OCI-LY3 (cell line): Measurements from ENCODE around the gene DEPDC5.

ENCODE experiments used
- H2AFZ ChIP-seq: fragments of 200-600, 300-600 bp; shearing (Covaris generic); 2 replicates; pipeline ENCODE4 v1.6.0; 2014; ENCODE audit warnings: antibody characterized with exemption, low read depth, low read length
- H3K27ac ChIP-seq: fragments of 200-600, 300-600 bp; sonication (generic); 2 replicates; pipeline ENCODE4 v1.5.1; 2014; ENCODE audit warnings: mild to moderate bottlenecking, low read length, moderate library complexity, mixed read lengths
- H3K27me3 ChIP-seq: fragments of 200-600, 300-600 bp; sonication (generic); 2 replicates; pipeline ENCODE4 v1.6.1; 2014; ENCODE audit warnings: low read depth, low read length, mixed read lengths
- H3K36me3 ChIP-seq: fragments of 200-600, 300-600 bp; sonication (generic); replicated peaks from 2 replicates; pipeline ENCODE3; 2014; ENCODE audit warnings: low read depth, low read length, mixed read lengths
- H3K4me1 ChIP-seq: fragments of 300-600, 200-600 bp; sonication (generic); 2 replicates; pipeline ENCODE4 v1.6.1; 2014; ENCODE audit warnings: low read length, mixed read lengths
- H3K4me2 ChIP-seq: fragments of 200-600, 300-600 bp; sonication (generic); 2 replicates; pipeline ENCODE4 v1.6.1; 2014; ENCODE audit warnings: low read length, mixed read lengths
- H3K4me3 ChIP-seq: fragments of 300-600, 200-600 bp; sonication (generic); 2 replicates; pipeline ENCODE4 v1.5.1; 2014; ENCODE audit warnings: antibody characterized with exemption, mild to moderate bottlenecking, low read length, moderate library complexity
- H3K79me2 ChIP-seq: fragments of 300-600, 200-600 bp; shearing (Covaris generic); 2 replicates; pipeline ENCODE4 v1.6.1; 2014; ENCODE audit warnings: mild to moderate bottlenecking, low read length, mixed read lengths
- H3K9ac ChIP-seq: fragments of 300-600, 200-600 bp; shearing (Covaris generic); 2 replicates; pipeline ENCODE4 v1.6.0; 2014; ENCODE audit warnings: mild to moderate bottlenecking, low read length, moderate library complexity
- H3K9me3 ChIP-seq: fragments of 200-600, 300-600 bp; shearing (Covaris generic); 2 replicates; pipeline ENCODE4 v1.6.1; 2014; ENCODE audit warnings: low read length, mixed read lengths; ENCODE audit not compliant: insufficient read depth
- H4K20me1 ChIP-seq: fragments of 200-600, 300-600 bp; sonication (generic); 2 replicates; pipeline ENCODE4 v1.6.1; 2016; ENCODE audit warnings: low read length, mixed read lengths; ENCODE audit not compliant: insufficient read depth
- EZH2phosphoT487 ChIP-seq: fragments of 200-600 bp; shearing (Covaris generic); IDR thresholded peaks from 2 replicates; pipeline ENCODE4 v1.6.1; 2018; ENCODE audit warnings: antibody characterized with exemption, mixed run types, low read depth
- TF ChIP-seq, protein P1 (sequence below): fragments of 200-600, 300-600 bp; sonication (generic); IDR thresholded peaks from 2 replicates; pipeline ENCODE4 v1.5.1; 2014; ENCODE audit warnings: antibody characterized with exemption, low read length, low read depth

DEPDC5 gene

DNA sequence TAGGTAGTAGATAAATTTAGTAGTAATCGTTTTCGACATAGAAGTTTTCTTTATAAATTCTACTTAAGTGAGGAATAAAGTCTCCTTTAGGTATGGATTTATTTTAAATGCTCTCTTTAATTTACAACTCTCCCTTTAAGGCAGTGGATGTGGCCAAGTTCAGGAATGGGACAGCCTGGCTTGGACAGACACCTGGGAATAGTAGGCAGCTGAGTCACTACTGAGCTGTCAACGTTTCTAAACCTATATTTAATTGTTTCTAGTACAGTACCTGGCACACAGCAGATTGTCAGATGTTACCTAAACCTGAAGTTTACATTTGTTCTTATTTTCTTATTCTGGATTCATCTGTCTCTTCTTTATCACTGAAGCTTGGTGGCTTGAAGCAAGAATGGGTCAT is 85.1 kb downstream of the DEPDC5 start:
- Histone ChIP-seq H2AFZ (no peak overlapping the region), H3K4me2 (no peak overlapping the region), H4K20me1 (no peaks in the 10 kb centered on the region), H3K79me2 (no peaks in the 10 kb centered on the region), H3K27me3 (no peaks in the 10 kb centered on the region), H3K4me1 (no peaks in the 10 kb centered on the region), H3K27ac (no peak overlapping the region), H3K4me3 (no peak overlapping the region), H3K9me3 (no peaks in the 10 kb centered on the region), H3K36me3 (peaks cover 23% of the 10 kb centered on the region), H3K9ac (no peak overlapping the region)
- TF ChIP-seq, protein P1, sequence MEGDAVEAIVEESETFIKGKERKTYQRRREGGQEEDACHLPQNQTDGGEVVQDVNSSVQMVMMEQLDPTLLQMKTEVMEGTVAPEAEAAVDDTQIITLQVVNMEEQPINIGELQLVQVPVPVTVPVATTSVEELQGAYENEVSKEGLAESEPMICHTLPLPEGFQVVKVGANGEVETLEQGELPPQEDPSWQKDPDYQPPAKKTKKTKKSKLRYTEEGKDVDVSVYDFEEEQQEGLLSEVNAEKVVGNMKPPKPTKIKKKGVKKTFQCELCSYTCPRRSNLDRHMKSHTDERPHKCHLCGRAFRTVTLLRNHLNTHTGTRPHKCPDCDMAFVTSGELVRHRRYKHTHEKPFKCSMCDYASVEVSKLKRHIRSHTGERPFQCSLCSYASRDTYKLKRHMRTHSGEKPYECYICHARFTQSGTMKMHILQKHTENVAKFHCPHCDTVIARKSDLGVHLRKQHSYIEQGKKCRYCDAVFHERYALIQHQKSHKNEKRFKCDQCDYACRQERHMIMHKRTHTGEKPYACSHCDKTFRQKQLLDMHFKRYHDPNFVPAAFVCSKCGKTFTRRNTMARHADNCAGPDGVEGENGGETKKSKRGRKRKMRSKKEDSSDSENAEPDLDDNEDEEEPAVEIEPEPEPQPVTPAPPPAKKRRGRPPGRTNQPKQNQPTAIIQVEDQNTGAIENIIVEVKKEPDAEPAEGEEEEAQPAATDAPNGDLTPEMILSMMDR, result no peak
- TF ChIP-seq EZH2phosphoT487, result no peak

DNA sequence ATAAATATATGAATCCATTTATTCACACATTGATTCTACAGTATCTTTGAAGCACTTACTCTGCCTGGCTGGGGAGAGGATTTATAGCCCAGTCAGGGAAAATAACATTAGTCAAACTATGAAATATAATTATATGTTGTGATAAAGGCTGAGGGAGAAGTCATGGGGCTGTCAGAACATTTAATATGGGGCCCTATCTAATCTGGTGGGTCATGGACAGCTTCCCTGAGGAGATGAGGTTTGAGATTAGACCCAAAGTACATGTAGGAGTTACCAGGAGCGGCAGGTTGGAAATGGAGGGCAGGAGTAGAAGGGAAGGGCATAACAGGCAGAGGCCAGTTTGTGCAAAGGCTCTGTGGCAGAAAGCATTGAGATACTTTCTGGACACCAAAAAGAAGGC is 86.2 kb downstream of the DEPDC5 start:
- H3K9me3 ChIP-seq, result no peaks in the 10 kb centered on the region
- peaks cover 27% of the 10 kb centered on the region for H3K36me3 ChIP-seq
- no peak for TF ChIP-seq EZH2phosphoT487
- TF ChIP-seq, protein P1, result no peak
- H2AFZ ChIP-seq, result no peak overlapping the region
- H3K9ac ChIP-seq, result no peak overlapping the region
- H3K4me1 ChIP-seq, result no peaks in the 10 kb centered on the region
- H4K20me1 ChIP-seq, result no peaks in the 10 kb centered on the region
- H3K4me2 ChIP-seq, result no peak overlapping the region
- H3K79me2 ChIP-seq, result no peaks in the 10 kb centered on the region
- H3K4me3 ChIP-seq, result no peak overlapping the region
- no peaks in the 10 kb centered on the region for H3K27me3 ChIP-seq
- no peak overlapping the region for H3K27ac ChIP-seq

DNA sequence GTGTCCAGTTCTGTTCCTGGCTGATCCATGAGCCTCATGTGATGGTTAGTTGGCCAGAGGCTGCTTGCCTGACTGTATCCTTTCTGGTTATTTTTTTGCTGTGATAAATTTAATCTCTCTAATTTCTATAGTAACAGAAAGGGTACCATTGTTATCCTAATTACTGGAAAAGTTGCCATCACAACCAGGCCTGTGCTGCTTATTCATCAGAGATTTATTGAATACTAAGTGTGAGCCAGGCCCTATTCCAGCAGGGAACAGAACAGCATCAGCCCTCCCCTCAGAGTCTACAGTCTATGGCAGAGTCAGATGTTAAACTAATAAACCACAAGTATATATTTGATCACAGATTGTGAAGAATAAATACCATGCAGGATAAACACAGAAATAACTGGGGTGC is 86.8 kb downstream of the DEPDC5 start:
- H3K27ac ChIP-seq, result no peak overlapping the region
- no peaks in the 10 kb centered on the region for H4K20me1 ChIP-seq
- peaks cover 26% of the 10 kb centered on the region for H3K36me3 ChIP-seq
- H3K4me2 ChIP-seq, result no peak overlapping the region
- no peaks in the 10 kb centered on the region for H3K9me3 ChIP-seq
- no peak for TF ChIP-seq EZH2phosphoT487
- TF ChIP-seq, protein P1, result no peak
- no peak overlapping the region for H2AFZ ChIP-seq
- H3K27me3 ChIP-seq, result no peaks in the 10 kb centered on the region
- H3K9ac ChIP-seq, result no peak overlapping the region
- H3K79me2 ChIP-seq, result no peaks in the 10 kb centered on the region
- no peaks in the 10 kb centered on the region for H3K4me1 ChIP-seq
- no peak overlapping the region for H3K4me3 ChIP-seq

DNA sequence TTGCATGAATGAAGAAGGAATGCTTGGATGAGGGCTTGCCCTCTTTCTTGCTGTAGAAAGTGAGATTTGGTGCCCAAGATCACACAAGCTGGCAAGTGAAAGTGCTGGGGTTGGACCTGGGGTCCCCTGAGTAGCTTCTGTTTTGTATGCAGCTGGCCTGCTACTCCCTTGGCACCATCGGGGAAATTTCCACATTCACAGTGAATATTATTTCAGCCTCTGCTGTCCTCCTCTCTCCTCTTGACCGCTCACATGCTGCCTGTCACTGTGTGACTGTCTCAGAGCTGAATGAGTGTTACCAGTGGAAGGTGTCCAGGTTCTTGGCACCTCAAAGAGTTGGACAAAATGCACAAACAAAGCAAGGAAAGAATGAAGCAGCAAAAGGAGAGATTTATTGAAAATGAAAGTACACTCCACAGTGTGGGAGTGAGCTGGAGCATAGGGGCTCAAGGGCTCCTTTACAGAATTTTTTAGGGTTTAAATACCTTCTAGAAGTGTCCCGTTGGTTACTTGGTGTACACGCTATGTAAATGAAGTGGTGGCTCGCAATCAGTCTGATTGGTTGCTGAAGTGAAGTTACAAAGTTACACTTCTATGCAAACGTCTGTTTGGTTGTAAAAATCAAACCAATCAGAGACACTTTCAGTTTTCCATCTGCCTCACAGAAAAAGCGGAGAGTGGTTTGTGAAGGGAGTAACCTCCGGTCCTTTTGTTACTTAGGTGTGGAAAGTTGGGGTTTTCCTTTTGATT is 87.4 kb downstream of the DEPDC5 start:
- no peak for TF ChIP-seq EZH2phosphoT487
- TF ChIP-seq, protein P1, result no peak
- Histone ChIP-seq H3K4me2 (no peak overlapping the region), H3K9ac (no peak overlapping the region)

More for the DNA sequence above, 87.4 kb downstream of the DEPDC5 start:
- Histone ChIP-seq H3K27me3 (no peaks in the 10 kb centered on the region), H3K4me3 (no peak overlapping the region), H2AFZ (no peak overlapping the region), H3K79me2 (no peaks in the 10 kb centered on the region), H3K4me1 (peaks cover 2% of the 10 kb centered on the region), H3K27ac (no peak overlapping the region), H4K20me1 (no peaks in the 10 kb centered on the region), H3K9me3 (no peaks in the 10 kb centered on the region), H3K36me3 (peaks cover 26% of the 10 kb centered on the region)
